Fibroblast of the aortic adventitia (primary cell): ENCODE data around the gene MICAL2. TPM values are rescaled to one million over a fixed set of nuclear protein-coding genes. Genes with fewer than 3 reads are reported as not detected.

Experiments
- DNase-seq: peaks from one replicate; pipeline ENCODE4 v3.0.0-alpha.2; 2010; ENCODE audit warnings: low read depth
- H3K4me3 ChIP-seq: 2 replicates; pipeline ENCODE4 v1.5.1; 2011; ENCODE audit warnings: low read depth, mild to moderate bottlenecking, control low read depth, low read length, moderate library complexity
- total RNA-seq: library from RNA; depleted of rRNA; stranded (reverse); fragments of >200 nt; gene quantifications from 2 replicates; pipeline ENCODE4 v1.2.3, GENCODE V29; 2012; ENCODE audit warnings: low replicate concordance
- TF ChIP-seq, protein P1 (sequence below): IDR thresholded peaks from 2 replicates; pipeline ENCODE4 v1.5.1; 2011; ENCODE audit warnings: mild to moderate bottlenecking, low read length, control low read depth, inconsistent platforms; ENCODE audit not compliant: insufficient read depth

Gene MICAL2
- total RNA-seq, 1 donor: 146 TPM

DNA sequence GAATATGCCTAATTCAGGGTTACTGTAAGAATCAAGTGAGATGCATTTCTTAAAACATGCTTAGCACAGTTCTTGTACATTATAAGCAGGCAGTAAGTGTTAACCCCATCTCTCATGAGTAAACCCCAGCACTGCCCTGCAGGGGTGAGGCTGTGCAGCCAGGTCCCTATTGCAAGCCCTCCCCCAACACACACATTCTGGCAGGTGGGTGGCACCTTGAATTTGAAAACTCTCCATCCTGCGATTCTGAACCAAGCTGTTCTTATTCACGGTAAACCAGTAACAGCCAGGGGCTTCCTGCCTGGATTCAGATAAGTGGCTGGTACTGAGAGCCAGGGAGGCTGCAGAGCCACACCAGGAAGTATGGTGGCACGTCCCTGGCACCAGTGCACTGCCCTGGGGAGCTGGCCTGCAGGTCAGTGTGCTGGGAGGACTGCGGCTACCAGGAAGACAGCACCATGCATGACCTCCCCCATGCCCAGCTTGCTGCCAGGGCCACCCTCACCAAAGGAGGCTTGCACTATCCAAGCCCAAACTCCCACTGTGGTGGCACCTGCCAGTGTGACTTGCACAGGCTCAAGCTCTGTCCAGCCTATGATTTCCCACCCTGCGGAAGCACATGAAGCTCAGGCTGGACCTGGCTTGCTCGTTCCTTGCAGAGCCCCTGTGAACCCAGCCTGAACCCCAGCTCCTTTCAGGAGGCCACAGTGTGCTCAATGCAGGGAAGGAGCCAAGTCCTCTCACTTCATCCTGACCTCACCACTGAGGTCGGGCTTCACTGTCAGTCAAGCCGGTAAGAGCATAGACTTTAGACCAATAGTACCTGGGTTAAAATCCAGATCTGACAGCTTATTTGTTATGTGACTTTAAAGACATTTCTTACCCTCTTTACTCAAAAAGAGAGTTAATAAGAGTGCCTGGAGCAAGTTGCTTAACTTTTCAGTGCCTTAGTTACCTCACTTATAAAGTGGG is 88.1 kb downstream of the MICAL2 start:
- DNase-seq: no peak
- H3K4me3 ChIP-seq: no peak overlapping the region
- TF ChIP-seq, protein P1, sequence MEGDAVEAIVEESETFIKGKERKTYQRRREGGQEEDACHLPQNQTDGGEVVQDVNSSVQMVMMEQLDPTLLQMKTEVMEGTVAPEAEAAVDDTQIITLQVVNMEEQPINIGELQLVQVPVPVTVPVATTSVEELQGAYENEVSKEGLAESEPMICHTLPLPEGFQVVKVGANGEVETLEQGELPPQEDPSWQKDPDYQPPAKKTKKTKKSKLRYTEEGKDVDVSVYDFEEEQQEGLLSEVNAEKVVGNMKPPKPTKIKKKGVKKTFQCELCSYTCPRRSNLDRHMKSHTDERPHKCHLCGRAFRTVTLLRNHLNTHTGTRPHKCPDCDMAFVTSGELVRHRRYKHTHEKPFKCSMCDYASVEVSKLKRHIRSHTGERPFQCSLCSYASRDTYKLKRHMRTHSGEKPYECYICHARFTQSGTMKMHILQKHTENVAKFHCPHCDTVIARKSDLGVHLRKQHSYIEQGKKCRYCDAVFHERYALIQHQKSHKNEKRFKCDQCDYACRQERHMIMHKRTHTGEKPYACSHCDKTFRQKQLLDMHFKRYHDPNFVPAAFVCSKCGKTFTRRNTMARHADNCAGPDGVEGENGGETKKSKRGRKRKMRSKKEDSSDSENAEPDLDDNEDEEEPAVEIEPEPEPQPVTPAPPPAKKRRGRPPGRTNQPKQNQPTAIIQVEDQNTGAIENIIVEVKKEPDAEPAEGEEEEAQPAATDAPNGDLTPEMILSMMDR: no peak

DNA sequence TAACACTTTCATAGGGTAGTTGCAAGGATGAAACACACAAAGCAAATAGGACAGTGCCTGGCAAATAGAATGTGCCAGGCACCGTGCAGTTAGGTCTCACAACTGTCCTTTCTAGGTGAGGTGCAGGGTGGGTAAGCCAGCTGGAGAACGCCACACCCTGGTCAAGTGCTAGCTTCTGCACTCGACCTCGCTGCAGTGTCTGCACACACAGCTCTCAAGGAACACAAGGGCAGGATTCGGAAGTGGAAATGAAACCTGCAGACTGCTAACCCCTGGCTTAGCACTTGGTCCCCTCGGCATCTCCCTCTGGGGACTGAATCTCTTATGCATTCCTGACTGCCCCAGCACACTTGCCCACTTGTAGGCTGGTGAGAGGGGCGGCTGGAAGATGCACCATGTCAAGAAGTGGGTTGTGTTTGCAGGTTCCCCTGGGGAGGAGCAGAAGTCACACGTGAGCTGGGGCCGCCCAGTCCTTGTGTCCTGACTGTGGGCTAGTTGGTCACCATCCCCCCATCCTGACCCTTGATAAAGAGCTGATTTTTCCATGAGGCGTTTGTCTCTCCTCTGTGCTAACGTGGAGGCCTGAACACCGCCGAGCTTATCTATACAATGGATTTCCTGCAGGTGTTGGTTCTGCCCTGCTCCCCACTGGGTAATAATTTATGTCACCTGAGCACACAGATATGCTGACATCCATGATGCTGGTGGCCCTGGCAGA is 89.0 kb downstream of the MICAL2 start:
- DNase-seq: no peak
- TF ChIP-seq, protein P1: no peak
- no peak overlapping the region for H3K4me3 ChIP-seq

DNA sequence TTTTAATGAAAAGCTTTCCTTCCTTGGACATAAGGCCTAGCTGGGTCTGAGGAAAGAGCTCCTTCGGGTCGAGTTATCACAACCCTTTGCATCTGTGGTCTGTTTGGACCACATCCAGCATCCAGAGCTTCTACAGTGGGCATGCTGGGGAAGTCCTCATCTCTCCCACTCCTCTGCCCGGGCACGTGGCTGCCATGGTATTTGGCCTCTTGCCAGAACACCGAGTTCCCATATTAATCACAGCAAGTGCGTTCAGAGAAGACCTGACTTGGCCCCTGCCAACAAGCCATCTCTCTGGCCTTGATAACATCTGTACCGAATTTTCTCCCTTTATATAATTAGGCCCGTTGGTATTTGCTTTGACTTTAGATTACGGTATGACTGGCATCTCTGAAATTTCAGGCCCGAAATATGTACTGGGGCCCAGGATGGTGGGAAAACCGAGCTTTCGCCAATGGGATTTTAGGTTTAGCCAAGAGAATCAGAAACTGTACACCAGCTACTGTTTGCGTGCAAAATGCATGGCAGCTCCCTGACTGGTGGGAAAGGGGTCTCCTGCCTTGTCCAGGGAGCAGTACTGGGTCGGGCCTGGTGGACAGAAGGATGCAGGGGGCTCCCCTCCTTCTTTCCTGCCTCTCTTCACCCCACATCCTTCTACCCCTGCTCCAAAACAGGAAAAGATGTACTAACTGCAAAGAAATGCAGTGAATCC is 90.0 kb downstream of the MICAL2 start:
- TF ChIP-seq, protein P1: no peak
- no peak overlapping the region for H3K4me3 ChIP-seq
- peak; percentile 77 for DNase-seq

DNA sequence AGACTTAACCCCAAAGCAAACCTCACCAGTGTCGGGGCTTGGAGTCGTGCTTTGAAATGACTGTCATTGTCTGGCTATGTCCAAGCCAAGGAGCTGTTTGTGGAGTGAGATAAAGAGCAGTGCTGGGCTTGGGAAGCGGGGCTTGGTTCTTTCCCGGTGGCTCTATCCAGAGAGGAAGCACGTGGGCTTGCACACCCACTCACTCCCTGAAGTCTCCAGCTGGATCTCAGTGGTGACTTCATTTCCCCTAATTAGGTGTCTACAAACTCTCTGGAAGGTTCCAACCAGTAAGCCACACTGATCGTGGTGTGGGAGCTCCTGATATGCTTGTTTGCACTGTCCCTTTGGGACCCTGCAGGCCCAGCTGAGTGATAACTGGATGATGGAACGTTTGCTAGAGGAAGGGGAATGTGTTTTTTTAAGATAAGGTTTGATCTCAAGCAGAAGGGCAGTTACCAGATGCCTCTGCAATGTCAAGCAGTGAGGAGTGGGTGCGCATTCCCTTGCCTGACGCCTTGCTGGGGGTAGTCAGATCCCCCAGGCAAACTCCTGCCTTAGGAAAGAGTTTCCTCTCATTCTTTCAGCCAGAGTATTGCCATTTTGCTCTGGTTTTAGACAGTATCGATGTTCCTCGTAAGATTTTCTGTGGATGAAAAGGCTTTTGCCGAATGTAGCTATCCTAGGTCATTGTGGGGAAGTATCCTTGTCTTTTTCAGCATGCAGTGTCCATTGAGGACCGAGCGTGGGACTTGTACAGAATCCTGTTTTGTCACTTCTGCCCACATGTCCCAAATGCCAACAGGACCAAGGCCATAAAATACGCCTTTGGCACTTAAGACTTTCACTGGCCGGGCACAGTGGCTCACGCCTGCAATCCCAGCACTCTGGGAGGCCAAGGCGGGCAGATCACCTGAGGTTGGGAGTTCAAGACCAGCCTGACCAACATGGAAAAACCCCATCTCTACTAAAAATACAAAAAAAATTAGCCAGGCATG is 90.9 kb downstream of the MICAL2 start:
- DNase-seq: peak; percentile 98
- no peak overlapping the region for H3K4me3 ChIP-seq
- TF ChIP-seq, protein P1: no peak

DNA sequence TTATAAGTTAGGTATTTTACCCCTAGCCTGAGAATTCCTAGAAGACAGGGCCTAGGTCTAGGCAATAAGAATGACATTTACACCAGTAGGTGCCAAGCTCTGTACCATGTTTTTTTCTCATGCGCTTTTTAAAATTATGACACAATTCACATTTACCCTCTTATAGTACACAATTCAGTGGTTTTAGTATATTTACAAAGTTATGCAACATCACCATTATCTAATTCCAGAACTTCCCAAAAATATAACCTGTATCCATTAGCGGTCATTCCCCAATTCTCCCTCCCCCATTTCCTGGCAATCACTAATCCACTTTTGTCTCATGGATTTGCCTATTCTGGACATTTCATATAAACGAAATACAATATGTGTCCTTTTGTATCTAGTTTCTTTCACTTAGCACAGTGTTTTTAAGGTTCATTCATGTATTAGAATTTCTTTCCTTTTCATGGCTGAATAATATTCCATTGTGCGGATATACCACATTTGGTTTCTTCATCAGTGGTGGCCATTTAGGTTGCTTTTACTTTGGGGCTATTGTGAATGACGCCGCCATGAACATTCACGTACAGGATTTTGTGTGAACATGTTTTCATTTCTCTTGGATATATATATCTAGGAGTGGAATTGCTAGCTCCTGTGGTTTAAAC is 92.4 kb downstream of the MICAL2 start:
- H3K4me3 ChIP-seq: no peak overlapping the region
- TF ChIP-seq, protein P1: no peak
- DNase-seq: no peak
